ENCODE results near the gene ALDH9A1.
A peak's percentile ranks its signal among the peaks of the same experiment; 100 is the strongest.
"Not testable (repeated sequence)": the region's sequence is repeated elsewhere in the genome, so short reads cannot be mapped to it uniquely, and the experiment has no call there.

The ALDH9A1 gene

GRCh38 chr1:165697881-165698760 is at the start of gene ALDH9A1:
ALDH9A1 (minus strand) TSS chr1:165698562; CDS start chr1:165698558, 4 bp downstream.
- peak; percentile 91 for DNase-seq (ENCODE audit: low read depth, low spot score)

- DNase-seq (ENCODE audit: low read depth, low spot score) = no peak
These were observed 49.5 kb upstream of the ALDH9A1 start for GRCh38 chr1:165747632-165748447.

GRCh38 chr1:165744913-165745312 is 46.6 kb upstream of the ALDH9A1 start:
- DNase-seq (ENCODE audit: low read depth, low spot score) = not testable (repeated sequence)

GRCh38 chr1:165742194-165742593 is 43.8 kb upstream of the ALDH9A1 start:
- no peak for DNase-seq (ENCODE audit: low read depth, low spot score)

- DNase-seq (ENCODE audit: low read depth, low spot score) = no peak
These were observed 40.4 kb upstream of the ALDH9A1 start for GRCh38 chr1:165738794-165739193.

- DNase-seq (ENCODE audit: low read depth, low spot score) = no peak
These were observed 38.8 kb upstream of the ALDH9A1 start for GRCh38 chr1:165737196-165737595.

- no peak for DNase-seq (ENCODE audit: low read depth, low spot score)
These were observed 36.5 kb upstream of the ALDH9A1 start for GRCh38 chr1:165734906-165735305.

GRCh38 chr1:165726841-165727240 is 28.5 kb upstream of the ALDH9A1 start:
- no peak for DNase-seq (ENCODE audit: low read depth, low spot score)

- DNase-seq (ENCODE audit: low read depth, low spot score) = no peak
These were observed 27.8 kb upstream of the ALDH9A1 start for GRCh38 chr1:165726169-165726568.

- DNase-seq (ENCODE audit: low read depth, low spot score) = peak; percentile 74
These were observed 19.7 kb upstream of the ALDH9A1 start for GRCh38 chr1:165717918-165718515.

- not testable (repeated sequence) for DNase-seq (ENCODE audit: low read depth, low spot score)
These were observed 18.1 kb upstream of the ALDH9A1 start for GRCh38 chr1:165716265-165717051.

GRCh38 chr1:165712764-165713163 is 14.4 kb upstream of the ALDH9A1 start:
- no peak for DNase-seq (ENCODE audit: low read depth, low spot score)

- DNase-seq (ENCODE audit: low read depth, low spot score) = no peak
These were observed 9.8 kb upstream of the ALDH9A1 start for GRCh38 chr1:165707984-165708706.

- DNase-seq (ENCODE audit: low read depth, low spot score) = no peak
These were observed 5.3 kb upstream of the ALDH9A1 start for GRCh38 chr1:165703648-165704047.

GRCh38 chr1:165701922-165702321 is 3.6 kb upstream of the ALDH9A1 start:
- DNase-seq (ENCODE audit: low read depth, low spot score) = not testable (repeated sequence)

GRCh38 chr1:165699577-165699976 is 1.2 kb upstream of the ALDH9A1 start:
- no peak for DNase-seq (ENCODE audit: low read depth, low spot score)

- no peak for DNase-seq (ENCODE audit: low read depth, low spot score)
These were observed 345 bp upstream of the ALDH9A1 start for GRCh38 chr1:165698761-165699052.

GRCh38 chr1:165697491-165697880 is 876 bp downstream of the ALDH9A1 start:
- no peak for DNase-seq (ENCODE audit: low read depth, low spot score)

- peak; percentile 86 for DNase-seq (ENCODE audit: low read depth, low spot score)
These were observed 1.7 kb downstream of the ALDH9A1 start for GRCh38 chr1:165696625-165697100.

GRCh38 chr1:165695031-165695430 is 3.3 kb downstream of the ALDH9A1 start:
- no peak for DNase-seq (ENCODE audit: low read depth, low spot score)

- DNase-seq (ENCODE audit: low read depth, low spot score) = no peak
These were observed 10.3 kb downstream of the ALDH9A1 start for GRCh38 chr1:165688046-165688445.

All from astrocyte of the hippocampus (primary cell).